Lung (tissue), 12 donors: ENCODE results near the gene FGB. TPM values are rescaled to one million over a fixed set of nuclear protein-coding genes. Genes with fewer than 3 reads are reported as not detected.
"Not testable (repeated sequence)": the region's sequence is repeated elsewhere in the genome, so short reads cannot be mapped to it uniquely, and the experiment has no call there.

Source experiments
- ATAC-seq: fragments of 200-7000 bp; cut with Tn5 transposase; one replicate; pipeline ENCODE4 v1.9.1; 2020; ENCODE audit warnings: moderate number of reproducible peaks; ENCODE audit not compliant: insufficient read depth, low FRiP score
- DNase-seq, 3 donors: peaks; one replicate each; pipeline ENCODE4 v3.0.0-alpha.2; 2013 to 2017
- H3K27ac ChIP-seq, 2 donors: one replicate each; pipeline ENCODE4 v1.5.1; 2013; ENCODE audit warnings: mild to moderate bottlenecking in 2 of 2, moderate library complexity in 2 of 2, control low read depth in 1 of 2, inconsistent platforms in 1 of 2, low read depth in 1 of 2, low read length in 1 of 2
- H3K27me3 ChIP-seq, 3 donors: one replicate each; pipeline ENCODE4 v1.5.1; 2013; ENCODE audit warnings: low read length in 2 of 3; ENCODE audit not compliant: control insufficient read depth in 3 of 3, insufficient read depth in 3 of 3
- H3K36me3 ChIP-seq, 4 donors: one replicate each; pipeline ENCODE4 v1.5.1; 2013; ENCODE audit warnings: low read length in 4 of 4, mild to moderate bottlenecking in 1 of 4, moderate library complexity in 1 of 4; ENCODE audit not compliant: control insufficient read depth in 4 of 4, insufficient read depth in 4 of 4
- H3K4me1 ChIP-seq, 5 donors: one replicate each; pipeline ENCODE4 v1.5.1; 2013; ENCODE audit warnings: low read length in 5 of 5, mild to moderate bottlenecking in 2 of 5, moderate library complexity in 1 of 5; ENCODE audit not compliant: control insufficient read depth in 5 of 5, insufficient read depth in 5 of 5
- H3K4me3 ChIP-seq: one replicate; pipeline ENCODE4 v1.5.1; 2013; ENCODE audit warnings: mild to moderate bottlenecking, control low read depth, moderate library complexity
- H3K9ac ChIP-seq, 2 donors: one replicate each; pipeline ENCODE4 v1.5.1; 2013; ENCODE audit warnings: low read length in 2 of 2, control low read depth in 1 of 2; ENCODE audit not compliant: insufficient read depth in 1 of 2
- H3K9me3 ChIP-seq, 4 donors: one replicate each; pipeline ENCODE4 v1.5.1; 2013; ENCODE audit warnings: low read length in 3 of 4, mild to moderate bottlenecking in 1 of 4, moderate library complexity in 1 of 4; ENCODE audit not compliant: control insufficient read depth in 4 of 4, insufficient read depth in 3 of 4
- WGBS, 2 donors: extraction: QIAGEN DNeasy Blood & Tissue Kit; methylation state at CpG; one replicate each; pipeline ENCODE4 v1.1.7; 2013; 5-methylcytosine and 5-hydroxymethylcytosine counted together
- polyA plus RNA-seq, 2 donors: library from polyadenylated mRNA; stranded (reverse); fragments of 200-250 nt; gene quantifications; one replicate each; pipeline ENCODE4 v1.2.1, GENCODE V29; 2013
- total RNA-seq, 2 donors: library from RNA; depleted of rRNA in 1 of 2; stranded (reverse); fragments of >200 nt in 1 of 2; gene quantifications; one replicate each; pipeline ENCODE4 v1.2.1, GENCODE V29; 2014 to 2021
- TF ChIP-seq, protein P1 (sequence below): IDR thresholded peaks from 2 replicates; pipeline ENCODE4 v1.5.1; 2012; ENCODE audit warnings: mild to moderate bottlenecking; ENCODE audit errors: control extremely low read depth, extremely low read depth
- donor health status: control.
- donor health status: control.
- donor health status: Bipolar disorder and iron deficiency.
- donor health status: healthy.
- donor health status: DM: yes; HTN: yes; CAD: no.

Gene FGB
- total and polyA plus RNA-seq, 4 donors = 0.28 to 1.8 (median 0.34) TPM

DNA sequence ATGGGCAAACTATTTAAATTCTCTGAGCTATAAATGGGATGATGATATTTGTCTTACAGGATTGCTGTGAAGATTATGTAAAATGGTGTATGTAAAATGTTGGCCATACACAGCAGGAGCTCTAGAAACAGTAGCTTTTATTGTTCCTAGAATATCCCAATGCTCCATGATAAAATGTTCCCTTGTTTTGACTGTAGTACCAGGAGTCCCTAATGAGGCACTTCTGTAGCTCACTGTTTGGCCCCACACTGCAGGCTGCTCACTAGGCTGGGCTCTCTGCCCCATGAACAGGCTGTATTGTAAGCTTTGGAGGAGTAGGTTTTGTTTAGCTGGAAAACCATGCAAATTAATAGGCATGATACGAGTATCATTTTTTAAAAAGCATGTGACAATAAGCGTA, 31.1 kb downstream of the FGB start:
- H3K9me3 ChIP-seq = no peaks in the 10 kb centered on the region
- 43 to 96% methylated on average over 2 of the region's 2 CpGs for WGBS, 2 donors
- no peak overlapping the region for H3K9ac ChIP-seq
- H3K4me3 ChIP-seq = no peak overlapping the region
- no peaks in the 10 kb centered on the region for H3K27me3 ChIP-seq
- ATAC-seq (no peak), DNase-seq (no peak)
- TF ChIP-seq, protein P1, sequence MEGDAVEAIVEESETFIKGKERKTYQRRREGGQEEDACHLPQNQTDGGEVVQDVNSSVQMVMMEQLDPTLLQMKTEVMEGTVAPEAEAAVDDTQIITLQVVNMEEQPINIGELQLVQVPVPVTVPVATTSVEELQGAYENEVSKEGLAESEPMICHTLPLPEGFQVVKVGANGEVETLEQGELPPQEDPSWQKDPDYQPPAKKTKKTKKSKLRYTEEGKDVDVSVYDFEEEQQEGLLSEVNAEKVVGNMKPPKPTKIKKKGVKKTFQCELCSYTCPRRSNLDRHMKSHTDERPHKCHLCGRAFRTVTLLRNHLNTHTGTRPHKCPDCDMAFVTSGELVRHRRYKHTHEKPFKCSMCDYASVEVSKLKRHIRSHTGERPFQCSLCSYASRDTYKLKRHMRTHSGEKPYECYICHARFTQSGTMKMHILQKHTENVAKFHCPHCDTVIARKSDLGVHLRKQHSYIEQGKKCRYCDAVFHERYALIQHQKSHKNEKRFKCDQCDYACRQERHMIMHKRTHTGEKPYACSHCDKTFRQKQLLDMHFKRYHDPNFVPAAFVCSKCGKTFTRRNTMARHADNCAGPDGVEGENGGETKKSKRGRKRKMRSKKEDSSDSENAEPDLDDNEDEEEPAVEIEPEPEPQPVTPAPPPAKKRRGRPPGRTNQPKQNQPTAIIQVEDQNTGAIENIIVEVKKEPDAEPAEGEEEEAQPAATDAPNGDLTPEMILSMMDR = no peak
- H3K36me3 ChIP-seq = no peaks in the 10 kb centered on the region
- H3K27ac ChIP-seq = no peak overlapping the region
- H3K4me1 ChIP-seq = peaks cover 0 to 2% (median 0%) of the 10 kb centered on the region in 5 donors

DNA sequence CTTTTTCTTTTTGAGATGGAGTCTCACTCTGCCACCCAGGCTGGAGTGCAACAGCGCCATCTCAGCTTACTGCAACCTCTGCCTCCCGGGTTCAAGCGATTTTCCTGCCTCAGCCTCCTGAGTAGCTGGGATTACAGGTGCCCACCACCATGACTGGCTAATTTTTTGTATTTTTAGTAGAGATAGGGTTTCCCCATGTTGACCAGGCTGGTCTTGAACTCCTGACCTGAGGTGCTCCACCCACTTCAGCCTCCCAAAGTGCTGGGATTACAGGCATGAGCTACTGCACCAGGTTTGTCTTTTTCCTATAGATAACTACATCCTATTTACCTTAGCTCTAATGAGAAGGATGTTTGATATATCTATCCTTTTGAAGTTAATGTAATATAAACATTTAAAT, 31.5 kb downstream of the FGB start:
- not testable (repeated sequence) for DNase-seq, H3K9me3 ChIP-seq, H3K27ac ChIP-seq, H3K9ac ChIP-seq, H3K4me3 ChIP-seq, H3K27me3 ChIP-seq, H3K36me3 ChIP-seq, ATAC-seq, H3K4me1 ChIP-seq
- WGBS, 2 donors = 86 to 94% methylated on average over 3 of the region's 3 CpGs

DNA sequence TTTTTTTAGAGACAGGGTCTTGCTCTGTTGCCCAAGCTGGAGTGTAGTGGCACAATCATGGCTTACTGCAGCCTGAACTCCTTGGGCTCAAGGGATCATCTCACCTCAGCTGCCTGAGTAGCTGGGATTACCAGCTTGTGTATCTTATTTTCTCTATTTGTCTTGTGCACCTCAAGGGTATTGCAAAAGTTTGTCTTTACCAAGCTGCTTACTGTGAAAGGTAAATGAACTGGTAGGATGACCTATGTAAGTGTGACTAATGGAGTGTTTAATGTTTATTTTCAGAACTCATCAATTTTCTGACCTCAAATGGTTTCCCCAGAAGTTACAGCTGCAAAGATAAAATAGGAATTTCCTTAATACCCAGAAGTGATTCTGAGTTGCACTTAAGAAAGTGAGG, 33.0 kb downstream of the FGB start:
- DNase-seq (peak in 1 of 3 donors; percentile 2), ATAC-seq (no peak)
- no peaks in the 10 kb centered on the region for H3K9me3 ChIP-seq
- no peak overlapping the region for H3K4me3 ChIP-seq
- no peaks in the 10 kb centered on the region for H3K36me3 ChIP-seq
- H3K27me3 ChIP-seq = no peaks in the 10 kb centered on the region
- H3K27ac ChIP-seq = no peak overlapping the region
- peaks cover 0 to 2% (median 0%) of the 10 kb centered on the region in 5 donors for H3K4me1 ChIP-seq
- no peak overlapping the region for H3K9ac ChIP-seq
- TF ChIP-seq, protein P1 = no peak

DNA sequence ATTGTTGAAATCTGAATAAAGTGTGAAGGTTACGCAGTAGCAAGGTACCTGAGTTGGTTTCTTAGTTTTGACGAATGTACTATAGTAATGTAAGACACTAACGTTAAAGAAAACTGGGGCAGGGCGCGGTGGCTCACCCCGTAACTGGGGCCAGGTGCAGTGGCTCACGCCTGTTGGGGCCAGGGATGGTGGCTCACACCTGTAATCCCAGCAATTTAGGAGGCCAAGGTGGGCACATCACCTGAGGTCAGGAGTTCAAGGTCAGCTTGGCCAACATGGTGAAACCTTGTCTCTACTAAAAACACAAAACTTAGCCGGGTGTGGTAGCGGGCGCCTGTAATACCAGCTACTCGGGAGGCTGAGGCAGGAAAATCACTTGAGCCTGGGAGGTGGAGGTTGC, 34.5 kb downstream of the FGB start:
- H3K4me1 ChIP-seq, H3K9me3 ChIP-seq, H3K4me3 ChIP-seq, H3K27me3 ChIP-seq, DNase-seq, H3K27ac ChIP-seq, H3K9ac ChIP-seq, H3K36me3 ChIP-seq, ATAC-seq: not testable (repeated sequence)
- WGBS, 2 donors = 94 to 95% methylated on average over 11 of the region's 11 CpGs
